Neural cell (in vitro differentiated cells): ENCODE measurements around the gene WDR26. TPM values are rescaled to one million over a fixed set of nuclear protein-coding genes. Genes with fewer than 3 reads are reported as not detected.

ENCODE experiments used
- H2AFZ ChIP-seq: fragments of 200-600, 300-800 bp; sonication (generic), shearing (Covaris generic); 2 replicates; pipeline ENCODE4 v1.6.0; 2014; ENCODE audit warnings: low read depth, mild to moderate bottlenecking, antibody characterized with exemption, low read length, moderate library complexity
- H3F3A ChIP-seq: fragments of 200-600 bp; shearing (Covaris generic); 2 replicates; pipeline ENCODE4 v1.6.1; 2016; ENCODE audit warnings: mild to moderate bottlenecking, moderate library complexity, mixed read lengths, antibody characterized with exemption, low read length; ENCODE audit not compliant: insufficient read depth, poor library complexity, severe bottlenecking
- H3K27ac ChIP-seq: fragments of 200-600, 300-800 bp; sonication (generic), shearing (Covaris generic); 2 replicates; pipeline ENCODE4 v1.5.1; 2014; ENCODE audit warnings: mild to moderate bottlenecking, low read length, moderate library complexity
- H3K27me3 ChIP-seq: fragments of 300-800, 200-600 bp; sonication (generic), shearing (Covaris generic); 2 replicates; pipeline ENCODE4 v1.6.0; 2014; ENCODE audit warnings: mild to moderate bottlenecking, low read depth, low read length, moderate library complexity; ENCODE audit not compliant: insufficient read depth
- H3K36me3 ChIP-seq: fragments of 300-800, 200-600 bp; sonication (generic), shearing (Covaris generic); 2 replicates; pipeline ENCODE4 v1.5.1; 2014; ENCODE audit warnings: mild to moderate bottlenecking, antibody characterized with exemption, low read length, moderate library complexity; ENCODE audit not compliant: insufficient read depth
- H3K4me2 ChIP-seq: fragments of 300-800, 200-600 bp; sonication (generic), shearing (Covaris generic); 2 replicates; pipeline ENCODE4 v1.6.0; 2014; ENCODE audit warnings: mild to moderate bottlenecking, low read length
- H3K4me3 ChIP-seq: fragments of 300-800, 200-600 bp; sonication (generic), shearing (Covaris generic); 2 replicates; pipeline ENCODE4 v1.5.1; 2014; ENCODE audit warnings: mild to moderate bottlenecking, low read length, moderate library complexity
- H3K79me2 ChIP-seq: fragments of 200-600 bp; shearing (Covaris generic); replicated peaks from 2 replicates; pipeline ENCODE4 v1.6.0; 2014; ENCODE audit warnings: mild to moderate bottlenecking, low read length, moderate library complexity; ENCODE audit not compliant: insufficient read depth
- H3K9ac ChIP-seq: fragments of 300-800, 200-600 bp; sonication (generic), shearing (Covaris generic); 2 replicates; pipeline ENCODE4 v1.6.1; 2016; ENCODE audit warnings: mild to moderate bottlenecking, low read length, mixed read lengths
- H3K9me2 ChIP-seq: fragments of 200-600 bp; shearing (Covaris generic); 2 replicates; pipeline ENCODE4 v1.6.1; 2016; ENCODE audit warnings: mild to moderate bottlenecking, low read length, mixed read lengths; ENCODE audit not compliant: insufficient read depth
- H3K9me3 ChIP-seq: fragments of 200-600, 300-800 bp; sonication (generic), shearing (Covaris generic); 2 replicates; pipeline ENCODE4 v1.6.1; 2016; ENCODE audit warnings: mild to moderate bottlenecking, mixed run types, low read length, moderate library complexity, mixed read lengths
- H4K20me1 ChIP-seq: fragments of 200-600 bp; shearing (Covaris generic); 2 replicates; pipeline ENCODE4 v1.6.1; 2016; ENCODE audit warnings: mild to moderate bottlenecking, mixed run types; ENCODE audit not compliant: insufficient read depth
- CTCF ChIP-seq: fragments of 450-650 bp; IDR thresholded peaks from 2 replicates; pipeline ENCODE4 v1.5.1; 2014; ENCODE audit warnings: antibody characterized with exemption, mild to moderate bottlenecking, moderate library complexity; ENCODE audit not compliant: poor library complexity, severe bottlenecking
- EP300 ChIP-seq: fragments of 450-650 bp; conservative IDR thresholded peaks from 2 replicates; pipeline ENCODE4 v1.6.1; 2014; ENCODE audit warnings: antibody characterized with exemption, mild to moderate bottlenecking, moderate library complexity; ENCODE audit not compliant: poor library complexity, severe bottlenecking
- EZH2 ChIP-seq: fragments of 200-600, 300-800 bp; shearing (Covaris generic), sonication (generic); IDR thresholded peaks from 2 replicates; pipeline ENCODE4 v1.6.1; 2014; ENCODE audit warnings: antibody characterized with exemption, low read length, borderline replicate concordance, mild to moderate bottlenecking; ENCODE audit not compliant: insufficient read depth, poor library complexity, severe bottlenecking
- MXI1 ChIP-seq: fragments of 450-650 bp; conservative IDR thresholded peaks from 2 replicates; pipeline ENCODE4 v1.6.1; 2014; ENCODE audit warnings: antibody characterized with exemption, mild to moderate bottlenecking; ENCODE audit not compliant: poor library complexity, severe bottlenecking
- POLR2AphosphoS5 ChIP-seq: IDR thresholded peaks from 2 replicates; pipeline ENCODE4 v1.6.1; 2012
- RAD21 ChIP-seq: fragments of 450-650 bp; conservative IDR thresholded peaks from 2 replicates; pipeline ENCODE4 v1.6.1; 2014; ENCODE audit warnings: antibody characterized with exemption, mild to moderate bottlenecking, moderate library complexity
- REST ChIP-seq: IDR thresholded peaks from 2 replicates; pipeline ENCODE4 v1.6.1; 2012; ENCODE audit warnings: borderline replicate concordance
- SMC3 ChIP-seq: fragments of 450-650 bp; conservative IDR thresholded peaks from 2 replicates; pipeline ENCODE4 v1.6.1; 2014; ENCODE audit warnings: antibody characterized with exemption, mild to moderate bottlenecking, moderate library complexity; ENCODE audit not compliant: poor library complexity
- TAF1 ChIP-seq: IDR thresholded peaks from 2 replicates; pipeline ENCODE4 v1.6.1; 2012; ENCODE audit warnings: low read depth
- polyA plus RNA-seq: library from polyadenylated mRNA; depleted of rRNA; stranded (reverse); fragments of >200 nt; gene quantifications from 2 replicates; pipeline ENCODE4 v1.2.3, GENCODE V29; 2014

WDR26 gene
- polyA plus RNA-seq, 1 donor from 2014 or later: 89.6 TPM

GRCh38 chr1:224447251-224447650 is 12.7 kb upstream of the WDR26 start:
- Histone ChIP-seq H3K9me2 (no peaks in the 10 kb centered on the region), H4K20me1 (no peaks in the 10 kb centered on the region), H3K4me2 (no peak overlapping the region), H3K9ac (no peak overlapping the region), H3K4me3 (no peak overlapping the region), H3K9me3 (no peaks in the 10 kb centered on the region), H3F3A (no peaks in the 10 kb centered on the region), H3K27ac (no peak overlapping the region), H3K27me3 (no peaks in the 10 kb centered on the region), H3K36me3 (no peaks in the 10 kb centered on the region), H2AFZ (no peak overlapping the region), H3K79me2 (no peaks in the 10 kb centered on the region)
- TF ChIP-seq EZH2 (no peak), SMC3 (no peak), REST (no peak)

- H3K4me2 ChIP-seq: no peak overlapping the region
- H3K9me3 ChIP-seq: no peaks in the 10 kb centered on the region
- H4K20me1 ChIP-seq: no peaks in the 10 kb centered on the region
- TF ChIP-seq EZH2 (no peak), SMC3 (no peak), EP300 (no peak), MXI1 (no peak), CTCF (no peak), REST (no peak), TAF1 (no peak), RAD21 (no peak), POLR2AphosphoS5 (no peak)
- no peak overlapping the region for H3K4me3 ChIP-seq
- H2AFZ ChIP-seq: no peak overlapping the region
- H3K27ac ChIP-seq: no peak overlapping the region
- H3K27me3 ChIP-seq: no peaks in the 10 kb centered on the region
- no peaks in the 10 kb centered on the region for H3K9me2 ChIP-seq
- H3K36me3 ChIP-seq: no peaks in the 10 kb centered on the region
- H3K9ac ChIP-seq: no peak overlapping the region
- peaks cover 17% of the 10 kb centered on the region for H3K79me2 ChIP-seq
- no peaks in the 10 kb centered on the region for H3F3A ChIP-seq
Observed at GRCh38 chr1:224438989-224439388, 4.4 kb upstream of the WDR26 start.
